HG03103 (cell line): ENCODE results near the gene CDKAL1.

ENCODE experiments used
- ATAC-seq: cut with Tn5 transposase; IDR thresholded peaks from one replicate; pipeline ENCODE4 v1.9.1; 2021; ENCODE audit warnings: low read depth; ENCODE audit not compliant: unreplicated experiment

The CDKAL1 gene

DNA sequence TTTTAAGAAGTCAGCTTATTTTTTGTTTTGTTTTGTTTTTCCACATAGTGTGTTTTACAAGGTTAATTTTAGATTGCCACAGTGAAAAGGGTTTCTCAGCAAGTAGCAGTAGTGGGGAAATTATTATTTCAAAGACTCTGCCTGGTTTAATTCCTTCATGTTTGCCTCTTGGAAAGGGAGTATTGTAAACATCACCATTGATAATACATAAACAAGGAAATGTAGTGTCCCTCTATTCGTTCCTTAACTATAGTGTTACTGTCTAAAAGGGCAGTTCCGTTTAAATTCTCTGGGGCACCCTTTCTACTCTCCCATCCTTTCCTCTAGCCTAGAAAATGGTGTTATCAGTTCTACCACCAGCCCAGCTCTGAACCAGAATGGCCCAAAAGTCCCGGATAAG, 668.3 kb downstream of the CDKAL1 start:
- ATAC-seq = no peak

DNA sequence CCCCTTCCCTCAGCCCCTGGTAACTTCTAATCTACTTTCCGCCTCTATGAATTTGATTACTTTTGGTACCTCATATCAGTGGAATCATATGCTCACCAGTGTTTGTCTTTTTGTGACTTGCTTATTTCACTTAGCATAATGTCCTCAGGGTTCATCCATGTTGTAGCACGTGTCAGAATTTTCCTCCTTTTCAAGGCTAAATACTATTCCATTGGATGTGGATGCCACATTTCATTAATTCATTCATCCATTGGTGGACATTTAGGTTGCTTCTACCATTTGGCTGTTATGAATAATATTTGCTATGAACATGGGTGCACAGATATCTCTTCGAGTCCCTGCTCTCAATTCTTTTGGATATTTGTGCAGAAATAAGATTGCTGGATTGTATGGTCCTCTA, 670.7 kb downstream of the CDKAL1 start:
- no peak for ATAC-seq

- no peak for ATAC-seq
Observed at GRCh38 chr6:21208081-21208795, 674.0 kb downstream of the CDKAL1 start.

DNA sequence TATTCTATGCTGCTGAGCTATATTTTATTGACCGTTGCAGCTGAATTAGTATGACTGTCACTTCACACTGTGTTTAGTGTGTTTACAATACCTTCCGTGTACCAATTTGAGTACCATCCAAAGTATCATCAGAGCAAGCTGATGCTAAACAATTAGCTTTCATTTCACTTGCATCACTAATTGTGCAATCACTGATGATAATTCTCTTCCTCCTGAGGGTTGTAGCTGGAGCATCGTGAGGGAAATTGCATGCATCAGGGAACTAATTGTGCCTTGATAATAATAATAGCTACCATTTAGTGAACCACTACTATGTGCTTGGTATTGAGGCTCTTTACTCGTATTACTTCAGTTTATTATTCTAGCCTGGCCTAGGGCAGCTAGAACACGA, 674.5 kb downstream of the CDKAL1 start:
- no peak for ATAC-seq

GRCh38 chr6:21213492-21213891, 679.2 kb downstream of the CDKAL1 start:
- ATAC-seq = peak; percentile 71

DNA sequence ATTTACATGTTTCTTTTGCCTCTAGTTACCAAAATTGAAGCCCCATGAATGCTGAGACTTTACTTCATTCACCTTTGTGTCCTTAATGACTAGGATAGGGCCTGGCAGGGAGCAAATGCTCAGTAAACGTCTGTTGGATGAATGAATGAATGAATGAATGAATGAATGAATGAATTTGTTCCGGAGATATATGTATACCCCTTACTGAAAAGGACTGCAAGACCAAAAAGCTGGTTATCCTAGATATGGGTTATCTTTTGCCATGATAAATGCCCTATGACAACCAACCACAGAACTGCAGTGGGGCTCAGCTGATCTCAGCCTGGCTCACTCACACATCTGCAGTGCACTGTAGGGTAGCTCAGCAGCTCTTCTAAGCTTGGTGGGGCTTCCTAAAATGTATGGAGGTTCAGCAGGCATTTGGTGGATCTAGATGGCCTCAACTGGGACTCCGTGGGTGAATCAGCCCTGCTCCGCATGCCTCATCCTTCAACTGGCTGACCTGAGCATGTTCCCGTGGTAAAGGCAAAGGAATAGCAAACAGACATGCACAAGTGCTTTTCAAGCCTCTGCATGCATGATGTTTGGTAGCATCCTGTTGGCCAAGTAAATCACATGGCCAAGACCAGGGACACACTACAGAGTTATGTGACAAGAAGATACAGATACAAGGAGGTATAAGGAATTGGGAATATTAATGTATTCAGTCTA, 680.6 kb downstream of the CDKAL1 start:
- no peak for ATAC-seq

DNA sequence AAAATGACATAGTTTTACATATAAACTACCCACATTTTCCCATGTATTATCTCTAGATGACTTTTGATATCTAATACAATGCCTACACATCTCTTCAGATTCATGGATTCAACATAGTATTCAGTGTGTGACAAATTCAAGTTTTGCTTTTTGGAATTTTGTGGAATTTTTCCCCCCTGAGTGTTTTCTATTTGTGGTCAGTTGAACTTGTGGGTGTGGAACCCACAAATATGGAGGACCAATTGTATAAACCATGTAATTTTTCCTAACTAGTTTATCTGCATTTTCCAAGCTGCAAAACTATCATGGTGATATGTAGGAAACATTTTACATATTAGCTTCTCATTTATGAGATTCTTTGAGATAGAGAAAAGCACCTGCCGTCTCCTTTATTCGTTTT, 685.0 kb downstream of the CDKAL1 start:
- no peak for ATAC-seq

DNA sequence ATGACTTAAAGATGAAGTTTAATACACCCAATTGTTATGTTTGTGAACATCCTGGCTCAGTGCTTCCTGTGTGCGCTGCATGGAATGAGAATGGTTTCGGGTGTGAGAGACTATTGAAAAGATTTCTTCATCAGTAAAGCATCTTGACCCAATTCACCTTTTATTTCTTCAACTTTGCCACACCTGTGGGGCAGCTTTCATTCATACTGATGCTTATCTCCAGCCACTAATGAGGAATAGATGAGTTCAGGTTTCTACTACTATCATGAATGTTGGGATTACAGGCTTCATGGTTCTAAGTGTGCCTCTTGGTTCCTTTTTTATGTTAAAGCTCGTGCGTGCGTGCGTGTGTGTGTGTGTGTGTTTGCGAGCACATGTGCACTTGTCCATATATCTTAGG, 685.6 kb downstream of the CDKAL1 start:
- no peak for ATAC-seq

GRCh38 chr6:21220271-21220987, 686.2 kb downstream of the CDKAL1 start:
- ATAC-seq = no peak

DNA sequence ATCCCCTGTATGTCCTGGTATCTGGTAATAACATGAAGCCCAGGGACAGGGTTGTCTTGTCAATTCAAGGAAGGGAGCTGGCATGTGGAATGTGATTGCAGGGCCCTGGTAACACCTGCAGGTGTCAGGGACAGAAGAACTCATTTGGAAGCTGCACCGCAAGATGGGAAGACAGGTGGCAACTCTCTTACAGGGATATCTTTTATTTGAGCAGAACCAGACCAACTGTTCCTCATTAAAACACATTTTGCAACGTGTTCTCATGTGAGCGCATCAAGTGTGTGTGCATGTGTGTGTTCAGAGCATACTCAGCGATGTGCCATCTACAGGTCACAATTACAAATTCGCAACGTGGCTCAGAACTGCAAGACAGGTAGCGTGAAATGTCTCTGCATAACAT, 688.4 kb downstream of the CDKAL1 start:
- ATAC-seq = no peak

DNA sequence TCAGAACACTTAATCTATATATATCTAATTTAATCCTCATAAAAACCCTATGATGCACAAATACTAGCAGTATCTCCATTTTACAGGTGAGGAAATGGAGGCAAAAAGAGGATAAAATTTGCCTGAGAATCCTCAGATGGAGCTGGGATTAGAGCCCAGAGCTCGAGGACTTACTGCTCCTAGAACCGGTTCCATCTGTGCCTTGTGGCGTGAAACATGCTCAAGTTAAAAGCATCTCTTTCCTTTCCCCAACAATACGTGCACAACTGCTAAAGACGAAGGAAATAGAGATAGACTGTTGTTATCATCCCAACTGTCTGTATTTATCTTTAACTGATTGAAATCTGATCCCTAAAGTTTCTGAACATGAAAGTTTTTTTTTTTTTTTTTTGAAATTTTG, 691.7 kb downstream of the CDKAL1 start:
- no peak for ATAC-seq

- ATAC-seq = no peak
Observed at GRCh38 chr6:21227486-21227885, 693.2 kb downstream of the CDKAL1 start.

- ATAC-seq = no peak
Observed at GRCh38 chr6:21228411-21228810, 694.2 kb downstream of the CDKAL1 start.

DNA sequence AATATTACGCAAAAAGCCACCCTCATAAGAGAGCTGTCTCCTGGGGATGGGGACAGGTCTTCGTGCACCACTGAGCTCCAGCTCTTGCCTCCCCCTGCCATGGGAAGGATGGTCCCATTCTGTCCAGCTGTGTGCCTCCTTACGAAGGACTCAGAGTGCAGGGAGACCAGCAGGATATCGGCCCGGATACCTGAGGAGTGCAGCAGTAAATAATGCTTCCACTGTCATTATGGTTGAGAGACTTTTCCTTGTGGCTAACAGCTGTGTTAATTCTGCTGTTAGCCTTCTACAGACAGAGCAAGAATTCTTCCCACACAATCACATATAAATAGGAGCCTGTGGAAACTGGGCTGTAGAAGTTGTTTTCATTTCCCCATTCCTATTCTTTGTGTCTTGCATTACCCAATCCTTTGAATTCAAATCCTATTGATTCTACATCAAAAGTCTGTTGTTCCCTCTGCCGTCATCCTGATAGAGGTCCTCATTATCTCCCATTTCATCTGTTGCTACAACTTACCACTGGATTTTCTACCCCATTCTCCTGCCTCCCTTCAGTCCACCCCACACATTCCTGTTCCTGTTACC, 694.7 kb downstream of the CDKAL1 start:
- no peak for ATAC-seq

- ATAC-seq = no peak
Observed at GRCh38 chr6:21230536-21230935, 696.3 kb downstream of the CDKAL1 start.

GRCh38 chr6:21235162-21235561, 700.9 kb downstream of the CDKAL1 start:
- no peak for ATAC-seq

- no peak for ATAC-seq
Observed at GRCh38 chr6:21238208-21238607, 704.0 kb downstream of the CDKAL1 start.

- ATAC-seq = no peak
Observed at GRCh38 chr6:21240709-21241108, 706.5 kb downstream of the CDKAL1 start.

DNA sequence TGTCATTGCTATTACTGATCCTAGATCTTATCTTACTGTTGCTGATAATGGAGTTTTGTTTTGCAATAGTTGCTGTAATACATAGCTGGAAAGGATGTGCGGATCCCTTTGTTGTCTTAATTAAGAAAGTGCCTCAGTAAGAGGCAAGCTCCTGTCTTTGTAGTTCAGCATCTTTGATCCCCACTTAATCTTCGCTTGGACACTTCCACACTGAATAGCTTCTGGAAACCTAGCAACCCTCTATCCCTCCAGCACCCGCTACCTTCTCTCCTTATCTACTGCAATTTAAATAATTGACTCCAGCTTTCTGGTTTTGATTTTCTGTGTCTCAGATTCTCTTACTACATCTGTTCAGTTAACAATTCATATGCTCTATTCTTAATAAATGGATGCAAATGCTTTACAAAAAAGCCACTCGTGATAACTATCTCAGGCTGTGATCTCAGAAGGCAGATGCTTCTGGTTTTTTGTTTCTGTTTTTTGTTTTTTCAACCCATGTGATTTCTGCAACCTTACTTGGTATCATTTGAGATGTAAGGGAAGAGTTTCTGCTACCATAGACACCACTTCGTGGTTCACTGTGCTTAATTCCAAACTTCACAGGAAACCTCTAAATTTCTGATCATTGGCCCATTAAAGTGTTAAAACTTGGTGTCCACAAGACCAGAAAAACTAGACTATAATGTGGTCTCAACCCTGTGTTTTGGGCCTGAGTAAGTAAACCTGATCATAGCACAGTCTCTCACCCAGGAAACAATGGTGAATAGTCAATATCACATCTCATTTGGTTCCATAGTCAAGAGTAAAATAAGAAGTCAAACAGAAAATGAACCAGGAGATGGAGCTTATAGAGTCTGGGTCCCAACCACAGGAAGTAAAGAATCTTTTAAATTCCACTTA, 707.2 kb downstream of the CDKAL1 start:
- ATAC-seq = no peak

DNA sequence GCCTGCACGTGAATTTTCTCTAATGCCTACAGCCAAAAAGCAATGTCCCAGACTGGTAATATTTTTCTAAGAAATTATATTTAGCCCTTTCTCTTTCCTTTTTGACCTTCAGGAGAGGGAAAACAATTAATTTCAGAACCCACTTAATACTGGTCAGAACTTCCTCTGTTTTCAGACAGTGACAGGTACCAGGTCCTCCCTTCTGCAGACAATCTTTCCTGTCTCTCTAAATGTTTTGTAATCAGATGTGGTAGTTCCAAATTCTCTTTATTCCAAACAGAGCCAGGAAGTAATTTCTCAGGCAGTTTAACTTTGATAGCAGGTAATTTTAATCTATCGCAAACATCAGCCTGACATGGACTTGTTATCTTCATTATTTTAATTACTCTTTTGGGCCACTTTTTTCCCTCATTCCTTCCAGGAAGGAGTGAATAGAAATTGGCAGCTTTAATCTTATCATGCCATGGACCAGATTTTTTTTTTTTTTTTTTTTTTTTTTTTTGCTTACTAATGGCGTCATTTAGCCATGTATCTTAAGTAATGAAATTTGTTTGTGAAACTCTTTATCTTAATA, 710.7 kb downstream of the CDKAL1 start:
- no peak for ATAC-seq
